Nephron (organoid): ENCODE measurements around the gene STEAP1B.
"Not testable (repeated sequence)": the region's sequence is repeated elsewhere in the genome, so short reads cannot be mapped to it uniquely, and the experiment has no call there.

Source experiments
- H3K27ac Mint-ChIP-seq, 3 experiments: 2 replicates each; pipeline ENCODE4 v1.8.0; 2020; ENCODE audit warnings: mixed read lengths in 3 of 3, mild to moderate bottlenecking in 2 of 3, moderate library complexity in 1 of 3
- H3K27me3 Mint-ChIP-seq: 2 replicates; pipeline ENCODE4 v1.8.0; 2021; ENCODE audit warnings: low read depth, mild to moderate bottlenecking, moderate library complexity, mixed read lengths
- H3K36me3 Mint-ChIP-seq: 2 replicates; pipeline ENCODE4 v1.8.0; 2020; ENCODE audit warnings: low read depth, mixed read lengths
- H3K4me1 Mint-ChIP-seq: 2 replicates; pipeline ENCODE4 v1.8.0; 2020; ENCODE audit warnings: mixed read lengths
- H3K4me3 Mint-ChIP-seq, 3 experiments: 2 replicates each; pipeline ENCODE4 v1.8.0; 2020; ENCODE audit warnings: mild to moderate bottlenecking in 3 of 3, mixed read lengths in 3 of 3, moderate library complexity in 2 of 3
- H3K9me3 Mint-ChIP-seq: 2 replicates; pipeline ENCODE4 v1.8.0; 2020; ENCODE audit warnings: mixed read lengths
- CTCF ChIP-seq, 3 experiments: fragments of 200-600 bp; sonication (generic); IDR thresholded peaks; one replicate each; pipeline ENCODE4 v1.5.0; 2021; ENCODE audit warnings: antibody characterized with exemption in 3 of 3; ENCODE audit not compliant: unreplicated experiment in 3 of 3

The STEAP1B gene

GRCh38 chr7:22454446-22454845 is 45.5 kb downstream of the STEAP1B start:
- Mint-ChIP-seq H3K27me3 (peaks cover 8% of the 10 kb centered on the region), H3K9me3 (no peaks in the 10 kb centered on the region), H3K4me3 (no peak overlapping the region), H3K4me1 (peaks cover 16% of the 10 kb centered on the region), H3K36me3 (no peaks in the 10 kb centered on the region), H3K27ac (no peak overlapping the region)
- no peak for TF ChIP-seq CTCF (IDR thresholded peaks at IDR 0.05; ENCODE audit: unreplicated experiment in 3 of 3)

- TF ChIP-seq CTCF (IDR thresholded peaks at IDR 0.05; ENCODE audit: unreplicated experiment in 3 of 3) = no peak
- Mint-ChIP-seq H3K27ac (peak overlapping the region in 2 of 3 experiments; percentile 34 to 36), H3K4me1 (peaks cover 16% of the 10 kb centered on the region), H3K4me3 (peak overlapping the region; percentile 40 to 54 (median 46)), H3K9me3 (no peaks in the 10 kb centered on the region), H3K36me3 (no peaks in the 10 kb centered on the region), H3K27me3 (peaks cover 8% of the 10 kb centered on the region)
These were observed 46.9 kb downstream of the STEAP1B start for GRCh38 chr7:22452960-22453558.

GRCh38 chr7:22452142-22452959 is 47.6 kb downstream of the STEAP1B start:
- TF ChIP-seq CTCF (IDR thresholded peaks at IDR 0.05; ENCODE audit: unreplicated experiment in 3 of 3) = peak; percentile 56 to 71 (median 66)
- H3K4me1 Mint-ChIP-seq = peaks cover 16% of the 10 kb centered on the region
- H3K9me3 Mint-ChIP-seq = no peaks in the 10 kb centered on the region
- H3K4me3 Mint-ChIP-seq = peak overlapping the region; percentile 50 to 64 (median 59)
- H3K27me3 Mint-ChIP-seq = peaks cover 8% of the 10 kb centered on the region
- no peaks in the 10 kb centered on the region for H3K36me3 Mint-ChIP-seq
- no peak overlapping the region for H3K27ac Mint-ChIP-seq

- H3K4me1 Mint-ChIP-seq = peaks cover 28% of the 10 kb centered on the region
- H3K36me3 Mint-ChIP-seq, H3K9me3 Mint-ChIP-seq, H3K4me3 Mint-ChIP-seq, H3K27me3 Mint-ChIP-seq, H3K27ac Mint-ChIP-seq: not testable (repeated sequence)
These were observed 50.0 kb downstream of the STEAP1B start for GRCh38 chr7:22450013-22450412.

GRCh38 chr7:22447762-22448161 is 52.2 kb downstream of the STEAP1B start:
- H3K27ac Mint-ChIP-seq = no peak overlapping the region
- no peak for TF ChIP-seq CTCF (IDR thresholded peaks at IDR 0.05; ENCODE audit: unreplicated experiment in 3 of 3)

GRCh38 chr7:22447008-22447407 is 53.0 kb downstream of the STEAP1B start:
- no peaks in the 10 kb centered on the region for H3K9me3 Mint-ChIP-seq
- H3K27me3 Mint-ChIP-seq = peaks cover 3% of the 10 kb centered on the region
- H3K27ac Mint-ChIP-seq = no peak overlapping the region
- H3K4me3 Mint-ChIP-seq = no peak overlapping the region
- H3K36me3 Mint-ChIP-seq = no peaks in the 10 kb centered on the region
- peaks cover 45% of the 10 kb centered on the region for H3K4me1 Mint-ChIP-seq
- no peak for TF ChIP-seq CTCF (IDR thresholded peaks at IDR 0.05; ENCODE audit: unreplicated experiment in 3 of 3)

More at GRCh38 chr7:22447762-22448161, 52.2 kb downstream of the STEAP1B start:
- Mint-ChIP-seq H3K4me3 (no peak overlapping the region), H3K4me1 (peaks cover 45% of the 10 kb centered on the region), H3K36me3 (no peaks in the 10 kb centered on the region), H3K9me3 (no peaks in the 10 kb centered on the region), H3K27me3 (peaks cover 8% of the 10 kb centered on the region)
